CD4-positive, alpha-beta T cell (primary cell): ENCODE data around the gene LEF1. TPM values are rescaled to one million over a fixed set of nuclear protein-coding genes. Genes with fewer than 3 reads are reported as not detected.

Source experiments
- ATAC-seq: fragments of 200-7000 bp; cut with Tn5 transposase; one replicate; pipeline ENCODE4 v1.10.0; 2022; ENCODE audit warnings: mild to moderate bottlenecking; ENCODE audit not compliant: poor library complexity
- CTCF ChIA-PET: fragments of 350-600 bp; sonication (Branson Sonifier 250); formaldehyde crosslinking; loops from one replicate; lab custom pipeline; 2021; ENCODE audit warnings: antibody characterized with exemption, inconsistent platforms; lab: Charles Lee
- POLR2A ChIA-PET: fragments of 350-600 bp; sonication (Branson Sonifier 250); formaldehyde crosslinking; loops from one replicate; lab custom pipeline; 2021; ENCODE audit warnings: antibody characterized with exemption, inconsistent platforms; lab: Charles Lee
- DNase-seq, 14 experiments: peaks; one replicate each; pipeline ENCODE4 v3.0.0-alpha.2; 2013 to 2020; ENCODE audit warnings: mixed read lengths in 2 of 14
- H3K27ac ChIP-seq, 2 donors: one replicate each; pipeline versions ENCODE4 v1.5.1 to v1.7.0; 2013; ENCODE audit warnings: low read length in 2 of 2, low read depth in 1 of 2, mild to moderate bottlenecking in 1 of 2
- H3K27me3 ChIP-seq, 2 experiments: 1 replicate in 1 of 2; 2 replicates in 1 of 2; pipeline versions ENCODE4 v1.6.1 to v1.7.0; 2013; ENCODE audit warnings: low read length in 2 of 2, control low read depth in 1 of 2, mild to moderate bottlenecking in 1 of 2, moderate library complexity in 1 of 2; ENCODE audit not compliant: insufficient read depth in 2 of 2, control insufficient read depth in 1 of 2
- H3K36me3 ChIP-seq: one replicate; pipeline ENCODE4 v1.6.1; 2013; ENCODE audit warnings: low read length, control low read depth; ENCODE audit not compliant: insufficient read depth
- H3K4me1 ChIP-seq: one replicate; pipeline ENCODE4 v1.6.1; 2013; ENCODE audit warnings: low read length, control low read depth; ENCODE audit not compliant: insufficient read depth
- H3K4me3 ChIP-seq: one replicate; pipeline ENCODE4 v1.5.1; 2013; ENCODE audit warnings: mild to moderate bottlenecking, low read length, moderate library complexity
- H3K9me3 ChIP-seq, 2 experiments: 1 replicate in 1 of 2; 2 replicates in 1 of 2; pipeline versions ENCODE4 v1.6.1 to v1.7.0; 2013; ENCODE audit warnings: low read length in 2 of 2, mild to moderate bottlenecking in 2 of 2, control low read depth in 1 of 2, moderate library complexity in 1 of 2; ENCODE audit not compliant: control insufficient read depth in 1 of 2, insufficient read depth in 1 of 2
- H3K27ac Mint-ChIP-seq: one replicate; pipeline ENCODE4 v1.8.0; 2020; ENCODE audit warnings: mixed read lengths
- H3K27me3 Mint-ChIP-seq: one replicate; pipeline ENCODE4 v1.8.0; 2021; ENCODE audit warnings: mixed read lengths
- H3K36me3 Mint-ChIP-seq: one replicate; pipeline ENCODE4 v1.8.0; 2021; ENCODE audit warnings: low read depth, mixed read lengths
- H3K4me1 Mint-ChIP-seq: one replicate; pipeline ENCODE4 v1.8.0; 2021; ENCODE audit warnings: low read depth, mixed read lengths
- H3K4me3 Mint-ChIP-seq: one replicate; pipeline ENCODE4 v1.8.0; 2020; ENCODE audit warnings: mild to moderate bottlenecking, mixed read lengths
- H3K9me3 Mint-ChIP-seq: one replicate; pipeline ENCODE4 v1.8.0; 2020; ENCODE audit warnings: mixed read lengths
- CTCF ChIP-seq: fragments of 200-600 bp; IDR thresholded peaks from one replicate; pipeline ENCODE4 v1.8.0; 2022; ENCODE audit warnings: antibody characterized with exemption, mild to moderate bottlenecking
- intact Hi-C, 2 experiments: fragments of 100-400 bp; cut with DNase I in 1 of 2; cut with micrococcal nuclease in 1 of 2; formaldehyde crosslinking; loops; one replicate each; pipeline versions ENCODE4 v1.15.1 to v1.9.0; 2023 to 2025; cut with DNase I, micrococcal nuclease
- total RNA-seq, 174 experiments: library from RNA in 2 of 174; stranded (reverse) in 2 of 174; gene quantifications; one replicate each; pipeline ENCODE4 v1.2.3 and lab custom pipeline; 2021 to 2026

Gene LEF1
- total RNA-seq, 2 experiments from 2014 or later = 409 to 438 TPM

- Histone ChIP-seq H3K4me3 (peak overlapping the region; percentile 85), H3K27ac (peak overlapping the region; percentile 46 to 91), H3K4me1 (peaks cover 50% of the 10 kb centered on the region), H3K27me3 (peaks cover 7 to 11% of the 10 kb centered on the region in 2 experiments), H3K36me3 (peaks cover 6% of the 10 kb centered on the region), H3K9me3 (peaks cover 0 to 7% of the 10 kb centered on the region in 2 experiments)
- ATAC-seq (peak; percentile 39), DNase-seq (peak; percentile 51 to 87 (median 70))
- Mint-ChIP-seq H3K4me1 (peaks cover 67% of the 10 kb centered on the region), H3K27me3 (peaks cover 9% of the 10 kb centered on the region), H3K4me3 (peak overlapping the region; percentile 93), H3K36me3 (peaks cover 61% of the 10 kb centered on the region), H3K9me3 (no peaks in the 10 kb centered on the region), H3K27ac (peak overlapping the region; percentile 88)
- TF ChIP-seq CTCF = no peak
- intact Hi-C loops = loop anchor here (2.0 to 5.0 kb wide), 4 partner anchors 182 to 399 kb away; no protein-coding TSS in a partner anchor
- CTCF ChIA-PET = interaction anchor here (0.7 to 1.9 kb wide), 14 partner anchors 9 to 399 kb away, joined by 3 to 17 read pairs (median 3); no protein-coding TSS in a partner anchor
- POLR2A ChIA-PET = interaction anchor here (0.6 to 10.5 kb wide), 34 partner anchors 10 to 477 kb away, joined by 3 to 148 read pairs (median 4); partner anchors contain the start of genes OSTC, PAPSS1 and RPL34
Measured at GRCh38 chr4:108172753-108173598, 4.2 kb upstream of the LEF1 start.

DNA sequence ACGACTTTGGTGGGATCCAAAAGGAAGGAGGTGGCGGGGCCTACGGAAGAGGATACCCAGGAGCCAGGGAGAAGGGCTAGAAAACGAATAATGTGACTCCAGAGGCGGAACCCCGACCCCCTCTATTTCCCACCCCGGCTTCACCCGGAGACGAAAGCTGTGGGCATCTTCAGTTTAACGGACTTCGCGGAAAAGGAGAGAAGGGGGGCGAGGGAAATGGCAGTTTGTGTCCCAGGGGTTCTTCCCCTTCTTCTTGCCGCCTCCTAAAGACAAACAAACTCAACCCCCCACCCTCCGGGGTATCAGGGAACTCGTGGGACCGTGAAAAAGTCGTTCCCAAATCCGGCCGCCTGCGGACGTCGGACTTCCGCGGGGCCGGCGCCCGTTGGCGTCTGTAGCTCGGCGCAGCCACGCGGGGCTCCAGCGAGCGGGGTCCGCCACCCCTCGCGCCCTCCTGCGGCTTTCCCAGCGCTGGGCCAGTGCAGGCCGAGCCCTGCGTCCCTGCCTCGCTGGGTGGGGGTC, 3.6 kb upstream of the LEF1 start:
- H3K4me1 ChIP-seq = peaks cover 54% of the 10 kb centered on the region
- Mint-ChIP-seq H3K36me3 (peaks cover 59% of the 10 kb centered on the region), H3K4me3 (peak overlapping the region; percentile 98), H3K4me1 (peaks cover 60% of the 10 kb centered on the region), H3K27ac (peak overlapping the region; percentile 88), H3K27me3 (peaks cover 9% of the 10 kb centered on the region), H3K9me3 (no peaks in the 10 kb centered on the region)
- peak; percentile 13 for TF ChIP-seq CTCF
- H3K27me3 ChIP-seq = peaks cover 7 to 11% of the 10 kb centered on the region in 2 experiments
- intact Hi-C loops = loop anchor here (2.0 to 5.0 kb wide), 4 partner anchors 183 to 400 kb away; no protein-coding TSS in a partner anchor
- peaks cover 6% of the 10 kb centered on the region for H3K36me3 ChIP-seq
- DNase-seq (peak in 10 of 14 experiments; percentile 15 to 64 (median 34)), ATAC-seq (peak; percentile 0)
- CTCF ChIA-PET = interaction anchor here (0.5 to 1.9 kb wide), 15 partner anchors 9 to 415 kb away, joined by 3 to 17 read pairs (median 3); no protein-coding TSS in a partner anchor
- POLR2A ChIA-PET = interaction anchor here (0.7 to 10.5 kb wide), 29 partner anchors 9 to 452 kb away, joined by 3 to 148 read pairs (median 5); partner anchors contain the start of genes PAPSS1 and RPL34
- peaks cover 0 to 7% of the 10 kb centered on the region in 2 experiments for H3K9me3 ChIP-seq
- peak overlapping the region; percentile 85 for H3K4me3 ChIP-seq
- peak overlapping the region; percentile 10 to 91 for H3K27ac ChIP-seq
